Parathyroid adenoma (tissue), 2 donors: ENCODE data around the gene SLC25A21.

Experiments used
- H2AFZ ChIP-seq: fragments of 300-600 bp; sonication (generic); one replicate; pipeline ENCODE4 v1.7.0; 2017; ENCODE audit warnings: antibody characterized with exemption, mild to moderate bottlenecking
- H3K27ac ChIP-seq: fragments of 300-600 bp; sonication (generic); one replicate; pipeline ENCODE4 v1.7.0; 2017
- H3K27me3 ChIP-seq: fragments of 300-600 bp; sonication (generic); one replicate; pipeline ENCODE4 v1.7.0; 2017; ENCODE audit warnings: low read length; ENCODE audit not compliant: control insufficient read depth, insufficient read depth
- H3K36me3 ChIP-seq: fragments of 300-600 bp; sonication (generic); one replicate; pipeline ENCODE4 v1.7.0; 2017; ENCODE audit warnings: low read length; ENCODE audit not compliant: control insufficient read depth, insufficient read depth
- H3K4me1 ChIP-seq: fragments of 300-600 bp; sonication (generic); one replicate; pipeline ENCODE4 v1.7.0; 2017; ENCODE audit warnings: control low read depth
- H3K4me2 ChIP-seq: fragments of 300-600 bp; sonication (generic); one replicate; pipeline ENCODE4 v1.7.0; 2017; ENCODE audit warnings: low read length
- H3K4me3 ChIP-seq: fragments of 300-600 bp; sonication (generic); one replicate; pipeline ENCODE4 v1.7.0; 2017; ENCODE audit warnings: low read depth, low read length
- H3K79me2 ChIP-seq: fragments of 300-600 bp; sonication (generic); one replicate; pipeline ENCODE4 v1.7.0; 2017; ENCODE audit warnings: control low read depth
- H3K9ac ChIP-seq: fragments of 300-600 bp; sonication (generic); one replicate; pipeline ENCODE4 v1.7.0; 2017; ENCODE audit warnings: mild to moderate bottlenecking
- H3K9me3 ChIP-seq: fragments of 300-600 bp; sonication (generic); one replicate; pipeline ENCODE4 v1.7.0; 2017; ENCODE audit warnings: low read length; ENCODE audit not compliant: control insufficient read depth
- TF ChIP-seq, protein P1 (sequence below): fragments of 300-600 bp; sonication (generic); IDR thresholded peaks from one replicate; pipeline ENCODE4 v1.7.0; 2017; ENCODE audit warnings: antibody characterized with exemption, mild to moderate bottlenecking
- donor health status: primary hyperparathyroidism.

Gene SLC25A21

DNA sequence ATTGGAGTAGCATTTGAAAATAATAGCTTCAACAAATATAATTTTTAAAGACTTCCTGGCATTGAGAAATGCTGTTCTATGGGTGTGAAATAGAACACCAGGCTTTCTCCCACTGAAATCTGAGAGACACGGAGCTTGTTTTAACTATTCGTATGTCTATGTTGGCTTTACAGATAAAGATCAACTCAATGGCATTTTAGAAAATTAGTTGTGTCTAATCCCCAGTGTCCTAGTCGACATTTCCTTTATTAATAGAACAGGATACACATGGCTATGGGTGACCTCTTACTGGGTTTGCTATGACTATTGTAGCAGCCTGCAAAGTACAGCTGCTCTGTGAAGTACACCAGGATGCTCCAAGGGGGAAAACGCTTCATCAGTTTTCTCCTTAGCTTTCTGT is 159.3 kb downstream of the SLC25A21 start:
- no peak overlapping the region for H3K4me2 ChIP-seq
- no peak overlapping the region for H2AFZ ChIP-seq
- H3K79me2 ChIP-seq = no peaks in the 10 kb centered on the region
- H3K4me3 ChIP-seq = no peak overlapping the region
- no peaks in the 10 kb centered on the region for H3K4me1 ChIP-seq
- H3K9me3 ChIP-seq = no peaks in the 10 kb centered on the region
- TF ChIP-seq, protein P1, sequence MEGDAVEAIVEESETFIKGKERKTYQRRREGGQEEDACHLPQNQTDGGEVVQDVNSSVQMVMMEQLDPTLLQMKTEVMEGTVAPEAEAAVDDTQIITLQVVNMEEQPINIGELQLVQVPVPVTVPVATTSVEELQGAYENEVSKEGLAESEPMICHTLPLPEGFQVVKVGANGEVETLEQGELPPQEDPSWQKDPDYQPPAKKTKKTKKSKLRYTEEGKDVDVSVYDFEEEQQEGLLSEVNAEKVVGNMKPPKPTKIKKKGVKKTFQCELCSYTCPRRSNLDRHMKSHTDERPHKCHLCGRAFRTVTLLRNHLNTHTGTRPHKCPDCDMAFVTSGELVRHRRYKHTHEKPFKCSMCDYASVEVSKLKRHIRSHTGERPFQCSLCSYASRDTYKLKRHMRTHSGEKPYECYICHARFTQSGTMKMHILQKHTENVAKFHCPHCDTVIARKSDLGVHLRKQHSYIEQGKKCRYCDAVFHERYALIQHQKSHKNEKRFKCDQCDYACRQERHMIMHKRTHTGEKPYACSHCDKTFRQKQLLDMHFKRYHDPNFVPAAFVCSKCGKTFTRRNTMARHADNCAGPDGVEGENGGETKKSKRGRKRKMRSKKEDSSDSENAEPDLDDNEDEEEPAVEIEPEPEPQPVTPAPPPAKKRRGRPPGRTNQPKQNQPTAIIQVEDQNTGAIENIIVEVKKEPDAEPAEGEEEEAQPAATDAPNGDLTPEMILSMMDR = no peak
- no peaks in the 10 kb centered on the region for H3K27me3 ChIP-seq
- H3K36me3 ChIP-seq = no peaks in the 10 kb centered on the region
- H3K27ac ChIP-seq = no peak overlapping the region
- no peak overlapping the region for H3K9ac ChIP-seq

DNA sequence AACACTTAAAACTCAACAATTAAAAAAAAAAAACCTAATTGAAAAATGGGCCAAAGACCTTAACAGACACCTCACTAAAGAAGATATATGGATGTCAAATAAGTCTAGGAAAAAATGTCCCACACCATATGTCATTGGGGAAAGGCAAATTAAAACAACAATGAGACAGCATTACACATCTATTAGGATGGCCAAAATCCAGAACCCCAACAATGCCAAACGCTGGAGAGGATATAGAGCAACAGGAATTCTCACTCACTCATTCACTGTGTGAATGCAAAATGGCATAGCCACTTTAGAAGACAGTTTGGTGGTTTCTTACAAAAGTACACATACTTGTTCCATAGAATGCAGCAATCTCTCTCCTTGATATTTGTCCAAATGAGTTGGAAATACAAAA is 173.7 kb downstream of the SLC25A21 start:
- TF ChIP-seq, protein P1 = no peak
- Histone ChIP-seq H3K27ac (no peak overlapping the region), H3K79me2 (no peaks in the 10 kb centered on the region), H3K9me3 (no peaks in the 10 kb centered on the region), H3K4me2 (no peak overlapping the region), H3K36me3 (no peaks in the 10 kb centered on the region), H3K4me3 (no peak overlapping the region), H3K4me1 (no peaks in the 10 kb centered on the region), H3K9ac (no peak overlapping the region), H3K27me3 (no peaks in the 10 kb centered on the region), H2AFZ (no peak overlapping the region)

DNA sequence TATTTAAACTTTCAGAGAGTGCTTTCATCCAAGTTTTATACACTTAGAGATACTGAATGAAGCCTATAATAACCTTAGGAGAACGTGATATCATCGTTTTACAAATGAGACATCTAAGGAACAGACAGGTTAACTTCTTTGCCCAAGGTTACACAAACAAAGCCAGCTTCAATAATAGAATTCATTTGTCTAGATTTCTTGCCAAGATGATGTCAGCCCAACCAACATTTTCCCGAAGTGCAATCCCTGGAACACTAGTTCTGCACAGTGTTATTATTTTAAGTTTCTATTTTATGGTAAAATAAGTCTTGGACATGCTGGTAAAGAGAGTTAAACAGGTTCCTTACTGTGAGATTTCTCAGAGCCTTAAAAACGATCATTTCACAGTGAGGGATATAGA is 174.6 kb downstream of the SLC25A21 start:
- Histone ChIP-seq H2AFZ (no peak overlapping the region), H3K4me1 (no peaks in the 10 kb centered on the region)

DNA sequence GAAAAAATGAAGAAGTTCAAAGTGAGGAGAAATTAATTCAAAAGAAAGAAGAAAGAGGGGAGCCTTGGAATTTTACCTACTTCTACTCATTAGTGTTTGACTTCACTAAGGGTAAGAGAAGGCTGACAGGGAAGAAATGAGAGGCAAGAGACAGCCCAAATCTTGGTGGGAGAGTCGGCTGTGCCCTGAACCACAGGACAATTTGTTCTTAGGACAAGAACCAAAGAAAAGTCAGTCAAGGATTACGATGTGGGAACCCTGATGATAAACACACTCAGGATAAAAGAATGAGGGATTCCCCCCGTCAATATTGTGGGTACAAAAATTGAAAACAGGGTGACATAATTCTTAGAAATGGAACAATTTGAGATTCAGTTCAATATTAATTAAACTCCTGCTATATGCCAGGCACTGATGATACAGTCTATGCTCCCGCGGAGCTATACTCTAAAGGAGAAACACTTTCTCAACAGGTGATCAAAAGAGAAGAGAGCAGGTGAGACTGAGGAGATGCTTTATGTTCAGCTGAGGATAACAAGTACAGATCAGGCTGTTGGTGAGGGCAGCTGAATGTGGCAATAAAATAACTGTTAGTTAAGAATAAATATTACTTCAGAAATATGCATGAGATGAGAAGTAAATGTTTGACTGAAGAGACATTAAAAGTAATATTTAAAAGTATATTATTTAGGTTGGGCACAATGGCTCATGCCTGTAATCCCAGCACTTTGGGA is 175.4 kb downstream of the SLC25A21 start:
- H3K4me1 ChIP-seq = no peaks in the 10 kb centered on the region
- no peak overlapping the region for H3K27ac ChIP-seq

More for the DNA sequence above, 174.6 kb downstream of the SLC25A21 start:
- Histone ChIP-seq H3K4me2 (no peak overlapping the region), H3K9ac (no peak overlapping the region), H3K36me3 (no peaks in the 10 kb centered on the region), H3K9me3 (no peaks in the 10 kb centered on the region), H3K27me3 (no peaks in the 10 kb centered on the region), H3K27ac (no peak overlapping the region), H3K4me3 (no peak overlapping the region), H3K79me2 (no peaks in the 10 kb centered on the region)
- TF ChIP-seq, protein P1 = no peak

More for the DNA sequence above, 175.4 kb downstream of the SLC25A21 start:
- TF ChIP-seq, protein P1 = no peak
- Histone ChIP-seq H3K4me2 (no peak overlapping the region), H3K36me3 (no peaks in the 10 kb centered on the region), H3K27me3 (no peaks in the 10 kb centered on the region), H3K9ac (no peak overlapping the region), H3K4me3 (no peak overlapping the region), H3K9me3 (no peaks in the 10 kb centered on the region), H2AFZ (no peak overlapping the region), H3K79me2 (no peaks in the 10 kb centered on the region)
